Measurements from ENCODE around the gene AP2A2. TPM values are rescaled to one million over a fixed set of nuclear protein-coding genes. Genes with fewer than 3 reads are reported as not detected.

Gene AP2A2
- total RNA-seq, 1 experiment from 2014 or later: 29.6 TPM

DNA sequence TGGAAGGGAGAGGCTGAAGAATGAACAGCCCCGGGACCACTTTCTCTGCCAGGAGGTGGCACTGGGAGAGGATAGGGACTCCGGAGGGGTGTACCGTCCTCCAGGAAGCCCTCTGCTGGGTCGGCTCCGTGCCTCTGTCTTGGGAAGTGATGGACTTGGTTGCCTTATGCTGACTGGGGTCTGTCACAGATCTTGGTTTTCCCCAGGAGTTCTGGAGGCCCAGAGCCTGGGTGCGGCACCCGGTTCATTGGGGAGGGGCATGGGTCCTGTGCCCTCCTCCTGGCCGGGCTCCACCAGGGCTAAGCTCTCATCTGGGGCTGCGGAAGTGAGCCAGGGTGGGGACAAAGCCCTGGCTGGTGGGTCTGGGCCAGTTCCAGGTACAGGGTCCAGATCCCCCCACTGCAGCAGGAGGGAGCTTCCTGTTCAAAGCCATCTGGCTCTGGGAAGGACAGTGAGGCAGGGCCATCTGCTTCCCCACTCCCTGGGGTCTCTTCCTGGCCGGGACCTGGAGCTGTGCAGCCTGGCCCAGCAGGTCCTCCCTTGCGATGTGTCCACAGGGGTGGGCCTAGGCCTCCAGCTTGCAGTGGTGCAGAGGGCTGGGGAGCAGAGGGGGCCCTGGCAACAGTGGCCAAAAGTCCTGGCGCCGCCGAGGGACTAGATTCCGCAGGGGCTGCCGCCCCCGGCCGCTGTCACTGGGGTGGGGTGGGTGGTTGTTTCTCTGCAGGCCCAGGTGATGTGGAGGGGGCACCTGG, 1.1 kb upstream of the AP2A2 start:
- H3K27ac ChIP-seq (ENCODE audit: low read length): no peak overlapping the region
- intact Hi-C loops (cut with micrococcal nuclease): no loop called here
- ChIA-PET POLR2A (ENCODE audit: unreplicated experiment) (interaction anchor here (0.6 kb wide), 1 partner anchor 129 kb away, joined by 4 read pairs; no protein-coding TSS in a partner anchor), CTCF (no interaction called here)
- BruUV-seq (replicated peaks): no TSS peak
- H3K9me2 ChIP-seq (replicated peaks; ENCODE audit: low read length): no peaks in the 10 kb centered on the region
- H3K4me3 ChIP-seq (ENCODE audit: low read length): no peak overlapping the region
- peaks cover 35% of the 10 kb centered on the region for H3K79me2 ChIP-seq (ENCODE audit: low read length)
- no peaks in the 10 kb centered on the region for H3K27me3 ChIP-seq (ENCODE audit: low read length)
- no peak overlapping the region for H3K4me2 ChIP-seq (ENCODE audit: low read length)
- H3K9ac ChIP-seq (ENCODE audit: low read length): no peak overlapping the region
- H3K4me1 ChIP-seq (ENCODE audit: insufficient read depth, low read length): peaks cover 8% of the 10 kb centered on the region
- no peaks in the 10 kb centered on the region for H3F3A ChIP-seq (ENCODE audit: low read length, unreplicated experiment)
- peaks cover 12% of the 10 kb centered on the region for H4K20me1 ChIP-seq (ENCODE audit: low read length)
- H3K36me3 ChIP-seq (ENCODE audit: low read depth, low read length): no peaks in the 10 kb centered on the region; the same call in 1 of the 2 replicates
- ATAC-seq (no peak), DNase-seq (no peak)
- H2AFZ ChIP-seq (ENCODE audit: low read length): no peak overlapping the region
- no peak for TF ChIP-seq EZH2phosphoT487 (IDR thresholded peaks at IDR 0.05; ENCODE audit: borderline replicate concordance, low read length)
- TF ChIP-seq, protein P1, sequence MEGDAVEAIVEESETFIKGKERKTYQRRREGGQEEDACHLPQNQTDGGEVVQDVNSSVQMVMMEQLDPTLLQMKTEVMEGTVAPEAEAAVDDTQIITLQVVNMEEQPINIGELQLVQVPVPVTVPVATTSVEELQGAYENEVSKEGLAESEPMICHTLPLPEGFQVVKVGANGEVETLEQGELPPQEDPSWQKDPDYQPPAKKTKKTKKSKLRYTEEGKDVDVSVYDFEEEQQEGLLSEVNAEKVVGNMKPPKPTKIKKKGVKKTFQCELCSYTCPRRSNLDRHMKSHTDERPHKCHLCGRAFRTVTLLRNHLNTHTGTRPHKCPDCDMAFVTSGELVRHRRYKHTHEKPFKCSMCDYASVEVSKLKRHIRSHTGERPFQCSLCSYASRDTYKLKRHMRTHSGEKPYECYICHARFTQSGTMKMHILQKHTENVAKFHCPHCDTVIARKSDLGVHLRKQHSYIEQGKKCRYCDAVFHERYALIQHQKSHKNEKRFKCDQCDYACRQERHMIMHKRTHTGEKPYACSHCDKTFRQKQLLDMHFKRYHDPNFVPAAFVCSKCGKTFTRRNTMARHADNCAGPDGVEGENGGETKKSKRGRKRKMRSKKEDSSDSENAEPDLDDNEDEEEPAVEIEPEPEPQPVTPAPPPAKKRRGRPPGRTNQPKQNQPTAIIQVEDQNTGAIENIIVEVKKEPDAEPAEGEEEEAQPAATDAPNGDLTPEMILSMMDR (conservative IDR thresholded peaks at IDR 0.05; ENCODE audit: low read depth, low read length): no peak
- no peak for TF ChIP-seq EZH2 (IDR thresholded peaks at IDR 0.05; ENCODE audit: low read length, unreplicated experiment)
- no peaks in the 10 kb centered on the region for H3K9me3 ChIP-seq (ENCODE audit: low read length)

DNA sequence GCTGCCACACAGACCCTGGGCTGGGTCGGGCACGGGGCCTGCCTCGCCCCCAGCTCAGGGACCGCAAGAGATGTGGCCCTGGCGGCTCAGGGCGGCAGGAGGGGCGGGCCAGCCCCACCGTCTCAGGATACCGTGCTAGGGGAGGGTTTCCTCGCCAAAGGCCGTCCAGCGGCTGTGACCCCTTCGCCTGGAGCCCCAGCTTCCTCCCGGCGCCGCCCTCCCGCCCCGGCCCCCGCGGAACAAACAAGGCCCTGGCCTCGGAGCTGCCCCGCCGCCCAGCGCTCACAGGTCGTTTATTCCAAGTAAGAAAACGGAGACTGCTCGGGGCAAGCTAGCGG, 543 bp upstream of the AP2A2 start:
- Histone ChIP-seq H3K27ac (ENCODE audit: low read length) (no peak overlapping the region), H3K9me3 (ENCODE audit: low read length) (no peaks in the 10 kb centered on the region), H2AFZ (ENCODE audit: low read length) (no peak overlapping the region), H3K79me2 (ENCODE audit: low read length) (peaks cover 40% of the 10 kb centered on the region), H3K36me3 (ENCODE audit: low read depth, low read length) (no peaks in the 10 kb centered on the region; the same call in 1 of the 2 replicates), H3K4me3 (ENCODE audit: low read length) (no peak overlapping the region), H3K4me2 (ENCODE audit: low read length) (no peak overlapping the region), H3F3A (ENCODE audit: low read length, unreplicated experiment) (no peaks in the 10 kb centered on the region), H3K9me2 (replicated peaks; ENCODE audit: low read length) (no peaks in the 10 kb centered on the region), H3K27me3 (ENCODE audit: low read length) (no peaks in the 10 kb centered on the region), H4K20me1 (ENCODE audit: low read length) (peaks cover 12% of the 10 kb centered on the region), H3K9ac (ENCODE audit: low read length) (no peak overlapping the region), H3K4me1 (ENCODE audit: insufficient read depth, low read length) (peaks cover 8% of the 10 kb centered on the region)
- DNase-seq: no peak
- intact Hi-C loops (cut with micrococcal nuclease): no loop called here
- no TSS peak for BruUV-seq (replicated peaks)
- POLR2A ChIA-PET (ENCODE audit: unreplicated experiment): interaction anchor here (0.6 kb wide), 1 partner anchor 128 kb away, joined by 4 read pairs; no protein-coding TSS in a partner anchor
- no peak for ATAC-seq
- TF ChIP-seq, protein P1 (conservative IDR thresholded peaks at IDR 0.05; ENCODE audit: low read depth, low read length): no peak
- TF ChIP-seq EZH2phosphoT487 (IDR thresholded peaks at IDR 0.05; ENCODE audit: borderline replicate concordance, low read length): no peak
- no peak for TF ChIP-seq EZH2 (IDR thresholded peaks at IDR 0.05; ENCODE audit: low read length, unreplicated experiment)
- CTCF ChIA-PET: no interaction called here

DNA sequence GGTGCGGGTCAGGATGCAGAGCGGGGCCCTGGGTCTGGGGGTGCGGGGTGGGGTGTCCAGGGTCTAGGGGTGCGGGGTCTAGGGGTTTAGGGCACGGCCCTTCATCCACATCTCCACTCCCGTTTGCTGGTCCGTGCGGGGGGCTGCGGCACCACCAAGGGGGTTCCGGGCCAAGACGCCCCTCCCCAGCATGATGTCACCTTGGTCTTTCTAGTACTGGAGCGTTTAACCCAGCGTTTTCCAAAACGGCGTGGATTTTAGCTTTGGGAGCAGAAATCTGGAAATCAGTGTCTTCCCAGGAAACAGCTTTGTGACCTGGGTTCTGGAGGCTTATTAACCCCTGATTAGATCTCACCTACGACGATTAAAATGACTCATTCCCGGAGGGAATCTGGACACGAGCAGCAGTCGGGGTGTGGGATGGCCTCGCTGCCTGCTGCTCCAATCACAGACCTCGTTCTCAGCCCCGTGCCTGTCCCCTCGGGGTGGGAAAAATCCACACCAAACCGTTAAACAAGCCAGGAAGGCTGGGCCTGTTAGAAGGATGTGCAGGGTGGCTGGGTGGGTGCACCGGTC, 759 bp downstream of the AP2A2 start:
- Histone ChIP-seq H2AFZ (ENCODE audit: low read length) (peak overlapping the region; percentile 38), H3K27ac (ENCODE audit: low read length) (peak overlapping the region; percentile 11; the same call in 1 of the 2 replicates), H3K9me3 (ENCODE audit: low read length) (no peaks in the 10 kb centered on the region), H3K36me3 (ENCODE audit: low read depth, low read length) (no peaks in the 10 kb centered on the region; the same call in 1 of the 2 replicates), H3K4me1 (ENCODE audit: insufficient read depth, low read length) (peaks cover 8% of the 10 kb centered on the region), H3K27me3 (ENCODE audit: low read length) (no peaks in the 10 kb centered on the region), H3F3A (ENCODE audit: low read length, unreplicated experiment) (no peaks in the 10 kb centered on the region), H3K9me2 (replicated peaks; ENCODE audit: low read length) (no peaks in the 10 kb centered on the region), H3K9ac (ENCODE audit: low read length) (peak overlapping the region; percentile 80), H3K4me3 (ENCODE audit: low read length) (peak overlapping the region; percentile 83), H4K20me1 (ENCODE audit: low read length) (peaks cover 12% of the 10 kb centered on the region), H3K4me2 (ENCODE audit: low read length) (peak overlapping the region; percentile 94), H3K79me2 (ENCODE audit: low read length) (peaks cover 53% of the 10 kb centered on the region)
- ChIA-PET POLR2A (ENCODE audit: unreplicated experiment) (no interaction called here), CTCF (no interaction called here)
- TF ChIP-seq EZH2phosphoT487 (IDR thresholded peaks at IDR 0.05; ENCODE audit: borderline replicate concordance, low read length) (no peak), EZH2 (IDR thresholded peaks at IDR 0.05; ENCODE audit: low read length, unreplicated experiment) (no peak)
- TF ChIP-seq, protein P1 (conservative IDR thresholded peaks at IDR 0.05; ENCODE audit: low read depth, low read length): no peak
- DNase-seq (peak; percentile 47), ATAC-seq (peak; percentile 78)
- intact Hi-C loops (cut with micrococcal nuclease): no loop called here
- BruUV-seq (replicated peaks): TSS peak; percentile 33

Measured in PC-3 (cell line).